ENCODE measurements around the gene ADAMTS10. TPM values are rescaled to one million over a fixed set of nuclear protein-coding genes. Genes with fewer than 3 reads are reported as not detected.
A peak's percentile ranks its signal among the peaks of the same experiment; 100 is the strongest.

The ADAMTS10 gene
- total RNA-seq, 1 donor from 2014 or later = 31.4 TPM

- peaks cover 48% of the 10 kb centered on the region for H3K27me3 Mint-ChIP-seq (ENCODE audit: low read depth)
- peaks cover 10% of the 10 kb centered on the region for H3K9me3 Mint-ChIP-seq
- peak overlapping the region; percentile 89 for H3K4me3 Mint-ChIP-seq
- peak; percentile 94 for DNase-seq (ENCODE audit: low read depth, low spot score)
- TF ChIP-seq CTCF (conservative IDR thresholded peaks at IDR 0.05) = no peak
- H3K36me3 Mint-ChIP-seq (ENCODE audit: low read depth) = peaks cover 3% of the 10 kb centered on the region
- H3K27ac Mint-ChIP-seq (ENCODE audit: unreplicated experiment) = no peak overlapping the region
- H3K4me1 Mint-ChIP-seq = peaks cover 7% of the 10 kb centered on the region
Measured at GRCh38 chr19:8592231-8593009, 18.1 kb downstream of the ADAMTS10 start.

GRCh38 chr19:8589177-8589714 lies 21.3 kb downstream of the ADAMTS10 start:
- peaks cover 3% of the 10 kb centered on the region for H3K36me3 Mint-ChIP-seq (ENCODE audit: low read depth)
- no peak for DNase-seq (ENCODE audit: low read depth, low spot score)
- no peak overlapping the region for H3K4me3 Mint-ChIP-seq
- peaks cover 10% of the 10 kb centered on the region for H3K9me3 Mint-ChIP-seq
- H3K27ac Mint-ChIP-seq (ENCODE audit: unreplicated experiment) = no peak overlapping the region
- no peak for TF ChIP-seq CTCF (conservative IDR thresholded peaks at IDR 0.05)
- peaks cover 55% of the 10 kb centered on the region for H3K27me3 Mint-ChIP-seq (ENCODE audit: low read depth)
- peaks cover 7% of the 10 kb centered on the region for H3K4me1 Mint-ChIP-seq

GRCh38 chr19:8585894-8586750 lies 24.4 kb downstream of the ADAMTS10 start:
- H3K4me3 Mint-ChIP-seq = no peak overlapping the region
- H3K27ac Mint-ChIP-seq (ENCODE audit: unreplicated experiment) = no peak overlapping the region
- peak; percentile 70 for TF ChIP-seq CTCF (conservative IDR thresholded peaks at IDR 0.05)
- H3K9me3 Mint-ChIP-seq = no peaks in the 10 kb centered on the region
- peaks cover 27% of the 10 kb centered on the region for H3K27me3 Mint-ChIP-seq (ENCODE audit: low read depth)
- peak; percentile 80 for DNase-seq (ENCODE audit: low read depth, low spot score)
- no peaks in the 10 kb centered on the region for H3K4me1 Mint-ChIP-seq
- H3K36me3 Mint-ChIP-seq (ENCODE audit: low read depth) = no peaks in the 10 kb centered on the region

- TF ChIP-seq CTCF (conservative IDR thresholded peaks at IDR 0.05) = no peak
- H3K36me3 Mint-ChIP-seq (ENCODE audit: low read depth) = no peaks in the 10 kb centered on the region
- H3K27ac Mint-ChIP-seq (ENCODE audit: unreplicated experiment) = no peak overlapping the region
- no peak overlapping the region for H3K4me3 Mint-ChIP-seq
- DNase-seq (ENCODE audit: low read depth, low spot score) = no peak
- peaks cover 19% of the 10 kb centered on the region for H3K27me3 Mint-ChIP-seq (ENCODE audit: low read depth)
- no peaks in the 10 kb centered on the region for H3K9me3 Mint-ChIP-seq
- H3K4me1 Mint-ChIP-seq = no peaks in the 10 kb centered on the region
Measured at GRCh38 chr19:8584965-8585893, 25.3 kb downstream of the ADAMTS10 start.

All from neural crest cell (in vitro differentiated cells).